LHCN-M2 (cell line): ENCODE results near the gene TRAPPC12. TPM values are rescaled to one million over a fixed set of nuclear protein-coding genes. Genes with fewer than 3 reads are reported as not detected.
"Not testable (repeated sequence)": the region's sequence is repeated elsewhere in the genome, so short reads cannot be mapped to it uniquely, and the experiment has no call there.

Experiments used
- DNase-seq: peaks from one replicate; pipeline ENCODE4 v3.0.0-alpha.2; 2012; ENCODE audit warnings: low read depth
- total RNA-seq: library from RNA; depleted of rRNA; stranded (reverse); fragments of >200 nt; gene quantifications from 2 replicates; pipeline ENCODE4 v1.2.3, GENCODE V29; 2014

The TRAPPC12 gene
- total RNA-seq, 1 experiment from 2014 or later, result 48.6 TPM

- no peak for DNase-seq
Observed at GRCh38 chr2:3432067-3432466, 52.6 kb downstream of the TRAPPC12 start.

- DNase-seq, result no peak
Observed at GRCh38 chr2:3432693-3433338, 53.3 kb downstream of the TRAPPC12 start.

- no peak for DNase-seq
Observed at GRCh38 chr2:3433339-3433699, 53.8 kb downstream of the TRAPPC12 start.

- no peak for DNase-seq
Observed at GRCh38 chr2:3433776-3434400, 54.4 kb downstream of the TRAPPC12 start.

- no peak for DNase-seq
Observed at GRCh38 chr2:3434654-3435053, 55.2 kb downstream of the TRAPPC12 start.

GRCh38 chr2:3435445-3435844 is 56.0 kb downstream of the TRAPPC12 start:
- DNase-seq, result no peak

GRCh38 chr2:3440477-3440876 is 61.0 kb downstream of the TRAPPC12 start:
- DNase-seq, result no peak

- no peak for DNase-seq
Observed at GRCh38 chr2:3441465-3441864, 62.0 kb downstream of the TRAPPC12 start.

- DNase-seq, result no peak
Observed at GRCh38 chr2:3442185-3442584, 62.7 kb downstream of the TRAPPC12 start.

- no peak for DNase-seq
Observed at GRCh38 chr2:3443083-3443482, 63.6 kb downstream of the TRAPPC12 start.

- DNase-seq, result no peak
Observed at GRCh38 chr2:3443506-3444084, 64.1 kb downstream of the TRAPPC12 start.

- DNase-seq, result no peak
Observed at GRCh38 chr2:3445891-3446290, 66.4 kb downstream of the TRAPPC12 start.

GRCh38 chr2:3446381-3446780 is 66.9 kb downstream of the TRAPPC12 start:
- no peak for DNase-seq

- not testable (repeated sequence) for DNase-seq
Observed at GRCh38 chr2:3447186-3447585, 67.7 kb downstream of the TRAPPC12 start.

GRCh38 chr2:3447789-3448317 is 68.4 kb downstream of the TRAPPC12 start:
- no peak for DNase-seq

- not testable (repeated sequence) for DNase-seq
Observed at GRCh38 chr2:3448441-3448911, 69.0 kb downstream of the TRAPPC12 start.

GRCh38 chr2:3449086-3449485 is 69.6 kb downstream of the TRAPPC12 start:
- no peak for DNase-seq

- no peak for DNase-seq
Observed at GRCh38 chr2:3449936-3450335, 70.4 kb downstream of the TRAPPC12 start.

- no peak for DNase-seq
Observed at GRCh38 chr2:3450385-3451010, 71.0 kb downstream of the TRAPPC12 start.

- no peak for DNase-seq
Observed at GRCh38 chr2:3451169-3451568, 71.7 kb downstream of the TRAPPC12 start.

GRCh38 chr2:3451926-3452671 is 72.6 kb downstream of the TRAPPC12 start:
- DNase-seq, result peak; percentile 79
